Skeletal muscle tissue (tissue), 5 donors: ENCODE data around the gene KREMEN1. TPM values are rescaled to one million over a fixed set of nuclear protein-coding genes. Genes with fewer than 3 reads are reported as not detected.

ENCODE experiments used
- H3K27ac ChIP-seq: one replicate; pipeline ENCODE4 v1.7.0; 2013; ENCODE audit warnings: mild to moderate bottlenecking, low read depth, low read length, inconsistent platforms
- H3K27me3 ChIP-seq, 3 donors: one replicate each; pipeline ENCODE4 v1.7.0; 2013; ENCODE audit warnings: low read length in 3 of 3; ENCODE audit not compliant: control insufficient read depth in 3 of 3, insufficient read depth in 3 of 3
- H3K36me3 ChIP-seq, 3 donors: one replicate each; pipeline ENCODE4 v1.7.0; 2013; ENCODE audit warnings: low read length in 3 of 3; ENCODE audit not compliant: control insufficient read depth in 3 of 3, insufficient read depth in 3 of 3
- H3K4me1 ChIP-seq, 3 donors: one replicate each; pipeline ENCODE4 v1.7.0; 2013; ENCODE audit warnings: low read length in 3 of 3, mild to moderate bottlenecking in 3 of 3; ENCODE audit not compliant: control insufficient read depth in 3 of 3, insufficient read depth in 3 of 3
- H3K4me3 ChIP-seq, 3 donors: one replicate each; pipeline ENCODE4 v1.7.0; 2013; ENCODE audit warnings: low read length in 3 of 3
- H3K9ac ChIP-seq, 3 donors: one replicate each; pipeline ENCODE4 v1.7.0; 2013; ENCODE audit warnings: low read length in 3 of 3, mild to moderate bottlenecking in 3 of 3, moderate library complexity in 2 of 3, low read depth in 1 of 3
- H3K9me3 ChIP-seq, 3 donors: one replicate each; pipeline ENCODE4 v1.7.0; 2013; ENCODE audit warnings: low read length in 3 of 3; ENCODE audit not compliant: control insufficient read depth in 3 of 3
- small RNA-seq: library from RNA; depleted of rRNA; stranded (forward); fragments of <200 nt; gene quantifications from one replicate; pipeline ENCODE3, GENCODE V24; 2014
- total RNA-seq: library from RNA; depleted of rRNA; stranded (reverse); fragments of >200 nt; gene quantifications from one replicate; pipeline ENCODE4 v1.2.3, GENCODE V29; 2014
- donor health status: Osteomylitis.

KREMEN1 gene
- total RNA-seq, 1 donor from 2014 or later = 43.8 TPM

DNA sequence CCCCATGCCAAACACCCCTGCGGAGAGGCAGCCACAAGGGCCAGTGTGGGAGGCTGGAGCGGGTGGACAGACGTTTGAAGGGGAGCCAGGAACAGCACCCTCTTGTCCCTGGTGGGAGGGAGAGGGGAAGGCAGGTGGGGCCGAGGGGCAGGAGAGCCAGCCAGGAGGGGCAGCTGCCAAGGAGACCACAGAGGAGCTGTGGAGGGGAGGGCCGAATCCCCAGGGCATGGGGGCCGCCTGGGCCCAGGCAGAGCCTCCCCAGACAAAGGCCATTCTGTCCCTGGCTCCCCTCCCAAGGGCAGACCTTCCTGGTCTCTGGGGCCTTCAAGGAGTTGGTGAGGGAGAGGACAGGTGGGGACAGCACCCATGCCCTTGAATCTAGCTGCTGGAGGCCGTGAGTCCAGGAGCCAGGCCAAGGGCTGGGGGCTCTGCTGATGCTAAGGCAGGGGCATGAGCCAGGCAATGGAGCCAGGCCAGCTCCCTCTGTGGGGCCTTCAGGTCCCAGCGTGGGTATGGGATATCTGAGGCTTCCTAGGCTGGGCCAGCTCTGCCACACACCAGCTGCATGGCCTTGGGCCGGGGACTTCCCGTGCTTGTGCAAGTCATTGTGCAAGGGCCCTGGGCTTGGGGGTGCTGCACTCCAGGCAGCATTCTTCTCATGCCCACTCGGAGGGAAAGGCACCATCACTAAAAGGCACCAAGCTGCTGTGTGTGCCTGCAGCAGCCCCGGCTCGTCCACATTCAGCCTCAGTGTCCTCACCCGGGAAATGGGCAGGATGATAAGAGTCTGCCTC, 144.2 kb downstream of the KREMEN1 start:
- H3K4me1 ChIP-seq = peaks cover 0 to 2% (median 0%) of the 10 kb centered on the region in 3 donors
- no peak overlapping the region for H3K4me3 ChIP-seq
- H3K36me3 ChIP-seq = no peaks in the 10 kb centered on the region
- H3K9ac ChIP-seq = no peak overlapping the region
- H3K27me3 ChIP-seq = no peaks in the 10 kb centered on the region
- H3K9me3 ChIP-seq = no peaks in the 10 kb centered on the region
- H3K27ac ChIP-seq = no peak overlapping the region

Small RNA genes lying within 50 kb of the gene (small RNA-seq; reads per million reads assigned to genes)
- gene RNU6-1219P (not detected), gene RNU6-810P (not detected)

Other genes starting within 250 kb of the KREMEN1 start
- gene ZNRF3, start 189.5 kb upstream of the KREMEN1 start, total RNA-seq = 7.3 TPM
- gene C22orf31, start 11.2 kb upstream of the KREMEN1 start, total RNA-seq = 1.6 TPM
- gene EMID1, start 132.9 kb downstream of the KREMEN1 start, total RNA-seq = 6.3 TPM
- gene RHBDD3, start 194.9 kb downstream of the KREMEN1 start, total RNA-seq = 6.8 TPM
- 84.5 TPM for gene EWSR1, start 195.2 kb downstream of the KREMEN1 start, total RNA-seq
- gene GAS2L1, start 233.6 kb downstream of the KREMEN1 start, total RNA-seq = 3.1 TPM
- gene RASL10A, start 242.7 kb downstream of the KREMEN1 start, total RNA-seq = under 0.01 TPM